IMR-90 (cell line): ENCODE results near the gene LRP5. TPM values are rescaled to one million over a fixed set of nuclear protein-coding genes. Genes with fewer than 3 reads are reported as not detected.

Experiments used
- ATAC-seq: fragments of 200-7000 bp; cut with Tn5 transposase; 2 replicates; pipeline ENCODE4 v1.9.1; 2020; ENCODE audit warnings: low read depth, mild to moderate bottlenecking, moderate library complexity
- BruUV-seq: library from RNA; stranded (reverse); fragments of 400-500 nt; replicated peaks from 2 replicates; lab custom pipeline; 2021; lab: Mats Ljungman, UMichigan
- CTCF ChIA-PET: fragments of 300-600 bp; formaldehyde crosslinking; extraction: SDS; loops from one replicate; lab custom pipeline; 2021; ENCODE audit warnings: antibody characterized with exemption; lab: Yijun Ruan, JAX
- POLR2A ChIA-PET: fragments of 300-600 bp; sonication (Branson Sonifier 250); formaldehyde crosslinking; loops from one replicate; lab custom pipeline; 2022; ENCODE audit warnings: antibody characterized with exemption; ENCODE audit not compliant: unreplicated experiment; lab: Charles Lee
- DNase-seq: peaks from one replicate; pipeline ENCODE4 v3.0.0; 2013
- H2AFZ ChIP-seq: replicated peaks from 2 replicates; pipeline ENCODE3; 2013; ENCODE audit warnings: low read length, mild to moderate bottlenecking; ENCODE audit not compliant: poor library complexity
- H2AK5ac ChIP-seq: 2 replicates; pipeline ENCODE4 v1.6.1; 2013; ENCODE audit warnings: low read depth, low read length, inconsistent platforms
- H2AK9ac ChIP-seq: replicated peaks from 2 replicates; pipeline ENCODE3; 2013; ENCODE audit warnings: mild to moderate bottlenecking, low read depth, low read length, moderate library complexity; ENCODE audit not compliant: poor library complexity
- H2BK120ac ChIP-seq: 2 replicates; pipeline ENCODE4 v1.6.1; 2013; ENCODE audit warnings: low read depth, low read length, inconsistent platforms
- H2BK15ac ChIP-seq: 3 replicates; pipeline ENCODE4 v1.6.1; 2013; ENCODE audit warnings: low read depth, low read length, inconsistent platforms
- H2BK20ac ChIP-seq: 2 replicates; pipeline ENCODE4 v1.6.1; 2013; ENCODE audit warnings: low read depth, mild to moderate bottlenecking, inconsistent platforms, low read length, moderate library complexity
- H2BK5ac ChIP-seq: 2 replicates; pipeline ENCODE4 v1.6.1; 2013; ENCODE audit warnings: mild to moderate bottlenecking, low read depth, low read length, inconsistent platforms; ENCODE audit not compliant: poor library complexity, severe bottlenecking
- H3K14ac ChIP-seq: replicated peaks from 2 replicates; pipeline ENCODE4 v1.6.1; 2013; ENCODE audit warnings: low read depth, low read length, inconsistent platforms
- H3K18ac ChIP-seq: 2 replicates; pipeline ENCODE4 v1.6.1; 2013; ENCODE audit warnings: low read depth, low read length, control low read depth
- H3K23ac ChIP-seq: 2 replicates; pipeline ENCODE4 v1.6.1; 2013; ENCODE audit warnings: low read depth, low read length, inconsistent platforms
- H3K27ac ChIP-seq: 2 replicates; pipeline ENCODE4 v1.5.1; 2013; ENCODE audit warnings: mild to moderate bottlenecking, control low read depth, low read length; ENCODE audit not compliant: insufficient read depth
- H3K27me3 ChIP-seq: 2 replicates; pipeline ENCODE4 v1.6.1; 2013; ENCODE audit warnings: low read length; ENCODE audit not compliant: control insufficient read depth, insufficient read depth
- H3K36me3 ChIP-seq: 2 replicates; pipeline ENCODE4 v1.6.1; 2013; ENCODE audit warnings: low read length, mixed read lengths; ENCODE audit not compliant: control insufficient read depth, insufficient read depth
- H3K4ac ChIP-seq: 2 replicates; pipeline ENCODE4 v1.6.1; 2013; ENCODE audit warnings: low read depth, low read length, inconsistent platforms
- H3K4me1 ChIP-seq: 2 replicates; pipeline ENCODE4 v1.6.1; 2013; ENCODE audit warnings: low read length, mixed read lengths; ENCODE audit not compliant: control insufficient read depth, insufficient read depth
- H3K4me2 ChIP-seq: 2 replicates; pipeline ENCODE4 v1.6.1; 2013; ENCODE audit warnings: low read depth, mild to moderate bottlenecking, control low read depth, low read length, moderate library complexity
- H3K4me3 ChIP-seq: 2 replicates; pipeline ENCODE4 v1.5.1; 2013; ENCODE audit warnings: low read depth, mild to moderate bottlenecking, control low read depth, low read length, moderate library complexity; ENCODE audit not compliant: insufficient read depth
- H3K56ac ChIP-seq: 2 replicates; pipeline ENCODE4 v1.6.1; 2013; ENCODE audit warnings: low read length, inconsistent platforms; ENCODE audit not compliant: insufficient read depth; ENCODE audit errors: extremely low read depth
- H3K79me1 ChIP-seq, 2 experiments: 2 replicates each; pipeline ENCODE4 v1.6.1; 2013; ENCODE audit warnings: low read length in 2 of 2, inconsistent platforms in 1 of 2, low read depth in 1 of 2
- H3K9ac ChIP-seq: 2 replicates; pipeline ENCODE4 v1.6.1; 2013; ENCODE audit warnings: low read depth, low read length, control low read depth
- H3K9me1 ChIP-seq: 2 replicates; pipeline ENCODE4 v1.6.1; 2013; ENCODE audit warnings: low read length, inconsistent platforms; ENCODE audit not compliant: insufficient read depth
- H3K9me3 ChIP-seq: 2 replicates; pipeline ENCODE4 v1.6.1; 2013; ENCODE audit warnings: low read length; ENCODE audit not compliant: control insufficient read depth, insufficient read depth
- H4K20me1 ChIP-seq: 2 replicates; pipeline ENCODE4 v1.6.1; 2013; ENCODE audit warnings: low read length, inconsistent platforms; ENCODE audit not compliant: insufficient read depth
- H4K5ac ChIP-seq: 2 replicates; pipeline ENCODE4 v1.6.1; 2013; ENCODE audit warnings: mild to moderate bottlenecking, low read depth, low read length, control low read depth
- H4K8ac ChIP-seq, 2 experiments: 2 replicates each; pipeline ENCODE4 v1.6.1; 2013; ENCODE audit warnings: low read depth in 2 of 2, low read length in 2 of 2, control low read depth in 1 of 2, inconsistent platforms in 1 of 2
- H4K91ac ChIP-seq: 2 replicates; pipeline ENCODE4 v1.6.1; 2013; ENCODE audit warnings: low read depth, low read length, inconsistent platforms; ENCODE audit not compliant: insufficient read depth
- CHD1 ChIP-seq: IDR thresholded peaks from 2 replicates; pipeline ENCODE4 v1.6.1; 2012; ENCODE audit warnings: low read depth, low read length, improper control_type of control experiment
- FOS ChIP-seq: fragments of 150-350 bp; IDR thresholded peaks from 2 replicates; pipeline ENCODE4 v1.6.1; 2016; ENCODE audit warnings: low read depth, low read length
- MAFK ChIP-seq: IDR thresholded peaks from 2 replicates; pipeline ENCODE4 v1.6.1; 2012; ENCODE audit warnings: low read depth, low read length, improper control_type of control experiment
- MXI1 ChIP-seq: IDR thresholded peaks from 2 replicates; pipeline ENCODE4 v1.6.1; 2012; ENCODE audit warnings: low read depth, mild to moderate bottlenecking, low read length, moderate library complexity, borderline replicate concordance
- POLR2A ChIP-seq: IDR thresholded peaks from 2 replicates; pipeline ENCODE4 v1.6.1; 2012; ENCODE audit warnings: mild to moderate bottlenecking, low read depth, low read length
- RAD21 ChIP-seq: IDR thresholded peaks from 2 replicates; pipeline ENCODE4 v1.6.1; 2012; ENCODE audit warnings: low read length, improper control_type of control experiment
- RFX5 ChIP-seq: IDR thresholded peaks from 2 replicates; pipeline ENCODE4 v1.8.0; 2012; ENCODE audit warnings: low read depth, mild to moderate bottlenecking, low read length, moderate library complexity
- SMC3 ChIP-seq: fragments of 150-350 bp; IDR thresholded peaks from 2 replicates; pipeline ENCODE4 v1.6.1; 2016; ENCODE audit warnings: low read depth, mild to moderate bottlenecking, antibody characterized with exemption, low read length, moderate library complexity
- WGBS, 2 experiments: methylation state at CpG; one replicate each; pipeline versions ENCODE4 v1.1.5 to v1.1.7; 2013; ENCODE audit warnings: missing lambda C conversion rate in 2 of 2; ENCODE audit not compliant: insufficient read length in 1 of 2; ENCODE audit errors: extremely low coverage in 2 of 2; 5-methylcytosine and 5-hydroxymethylcytosine counted together
- dilution Hi-C: fragments of 300-500 bp; cut with HindIII; formaldehyde crosslinking; loops from one replicate; pipeline ENCODE4 v1.14.3; 2018; ENCODE audit warnings: low sequenced_read_pairs; ENCODE audit not compliant: unreplicated experiment
- in situ Hi-C: fragments of 300-500 bp; cut with MboI; formaldehyde crosslinking; loops from 3 replicates; pipeline ENCODE4 v1.14.3; 2019; ENCODE audit warnings: low sequenced_read_pairs, inconsistent platforms, mixed read lengths
- intact Hi-C: fragments of 100-400 bp; cut with micrococcal nuclease; formaldehyde crosslinking; loops from 2 replicates; pipeline ENCODE4 v1.10.0; 2022
- polyA plus RNA-seq, 3 experiments: library from polyadenylated mRNA; depleted of rRNA; stranded (reverse); fragments of >200 nt; gene quantifications; 2 replicates each; pipeline ENCODE4 v1.2.3, GENCODE V29; 2012; ENCODE audit warnings: low replicate concordance in 1 of 3
- total RNA-seq: library from RNA; depleted of rRNA; stranded (reverse); fragments of >200 nt; gene quantifications from 2 replicates; pipeline ENCODE4 v1.2.3, GENCODE V29; 2012
- TF ChIP-seq, protein P1 (sequence below): fragments of 150-350 bp; IDR thresholded peaks from 2 replicates; pipeline ENCODE4 v1.6.1; 2016; ENCODE audit warnings: low read depth, mild to moderate bottlenecking, low read length, moderate library complexity, borderline replicate concordance
- TF ChIP-seq, protein P2 (sequence below): conservative IDR thresholded peaks from 2 replicates; pipeline ENCODE4 v1.5.1; 2012; ENCODE audit warnings: mild to moderate bottlenecking, low read depth, low read length, improper control_type of control experiment

The LRP5 gene
- total and polyA plus RNA-seq, 2 of the 4 experiments (the other 2 are of a cell fraction) = 10.4 to 15.0 TPM

DNA sequence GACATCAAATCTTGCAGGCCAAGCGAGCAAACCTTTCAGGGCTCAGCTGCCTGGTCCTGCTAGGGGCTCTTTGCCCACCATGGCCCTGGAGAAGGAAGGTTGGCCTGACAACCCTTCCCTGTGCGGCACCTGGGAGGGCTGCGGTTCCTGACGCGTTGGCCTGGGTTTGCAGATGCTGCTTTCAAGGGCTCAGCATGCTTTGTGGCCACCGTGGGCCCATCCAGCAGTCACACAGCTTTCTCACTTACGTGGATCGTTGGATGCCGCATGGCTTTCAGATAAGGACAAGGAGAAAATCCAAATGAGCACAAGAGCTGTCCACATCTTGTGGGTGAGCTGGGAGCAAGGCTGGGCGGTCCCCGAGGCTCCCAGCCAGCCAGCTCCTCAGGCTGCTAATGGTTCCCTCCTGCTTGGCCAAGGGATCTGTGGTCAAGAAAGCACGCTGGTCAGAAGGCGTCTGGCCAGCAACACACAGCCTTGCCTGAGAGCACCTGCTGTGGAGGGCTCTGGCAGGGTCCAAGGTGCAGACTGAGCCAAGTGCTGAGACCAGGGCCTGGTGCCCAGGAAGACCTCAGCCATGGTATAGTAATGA, 48.9 kb upstream of the LRP5 start:
- H2BK5ac ChIP-seq = no peak overlapping the region
- H3K9me3 ChIP-seq = no peaks in the 10 kb centered on the region
- H2BK120ac ChIP-seq = no peak overlapping the region
- H4K20me1 ChIP-seq = peaks cover 56% of the 10 kb centered on the region
- H4K91ac ChIP-seq = no peak overlapping the region
- POLR2A ChIA-PET = no interaction called here
- H2BK20ac ChIP-seq = no peak overlapping the region
- no peak overlapping the region for H3K4me2 ChIP-seq
- intact Hi-C loops (no loop called here), in situ Hi-C loops (loop anchor here (5.0 kb wide), 1 partner anchor 189 kb away; no protein-coding TSS in a partner anchor), dilution Hi-C loops (no loop called here)
- H3K4me3 ChIP-seq = no peak overlapping the region
- H3K9ac ChIP-seq = no peak overlapping the region
- H2AFZ ChIP-seq = no peak overlapping the region
- no peak overlapping the region for H3K14ac ChIP-seq
- H3K18ac ChIP-seq = no peak overlapping the region
- H3K36me3 ChIP-seq = peaks cover 68% of the 10 kb centered on the region
- peaks cover 28% of the 10 kb centered on the region for H3K9me1 ChIP-seq
- no peak overlapping the region for H3K4ac ChIP-seq
- no peaks in the 10 kb centered on the region for H3K27me3 ChIP-seq
- 96% methylated on average over 7 of the region's 13 CpGs; no CpG with 5 or more reads in 1 of the 2 experiments for WGBS, 2 experiments
- TF ChIP-seq POLR2A (no peak), RAD21 (no peak), CHD1 (no peak), RFX5 (no peak), MXI1 (no peak), SMC3 (no peak), MAFK (no peak), FOS (no peak)
- TF ChIP-seq, protein P1, sequence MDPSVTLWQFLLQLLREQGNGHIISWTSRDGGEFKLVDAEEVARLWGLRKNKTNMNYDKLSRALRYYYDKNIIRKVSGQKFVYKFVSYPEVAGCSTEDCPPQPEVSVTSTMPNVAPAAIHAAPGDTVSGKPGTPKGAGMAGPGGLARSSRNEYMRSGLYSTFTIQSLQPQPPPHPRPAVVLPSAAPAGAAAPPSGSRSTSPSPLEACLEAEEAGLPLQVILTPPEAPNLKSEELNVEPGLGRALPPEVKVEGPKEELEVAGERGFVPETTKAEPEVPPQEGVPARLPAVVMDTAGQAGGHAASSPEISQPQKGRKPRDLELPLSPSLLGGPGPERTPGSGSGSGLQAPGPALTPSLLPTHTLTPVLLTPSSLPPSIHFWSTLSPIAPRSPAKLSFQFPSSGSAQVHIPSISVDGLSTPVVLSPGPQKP = no peak
- TF ChIP-seq, protein P2, sequence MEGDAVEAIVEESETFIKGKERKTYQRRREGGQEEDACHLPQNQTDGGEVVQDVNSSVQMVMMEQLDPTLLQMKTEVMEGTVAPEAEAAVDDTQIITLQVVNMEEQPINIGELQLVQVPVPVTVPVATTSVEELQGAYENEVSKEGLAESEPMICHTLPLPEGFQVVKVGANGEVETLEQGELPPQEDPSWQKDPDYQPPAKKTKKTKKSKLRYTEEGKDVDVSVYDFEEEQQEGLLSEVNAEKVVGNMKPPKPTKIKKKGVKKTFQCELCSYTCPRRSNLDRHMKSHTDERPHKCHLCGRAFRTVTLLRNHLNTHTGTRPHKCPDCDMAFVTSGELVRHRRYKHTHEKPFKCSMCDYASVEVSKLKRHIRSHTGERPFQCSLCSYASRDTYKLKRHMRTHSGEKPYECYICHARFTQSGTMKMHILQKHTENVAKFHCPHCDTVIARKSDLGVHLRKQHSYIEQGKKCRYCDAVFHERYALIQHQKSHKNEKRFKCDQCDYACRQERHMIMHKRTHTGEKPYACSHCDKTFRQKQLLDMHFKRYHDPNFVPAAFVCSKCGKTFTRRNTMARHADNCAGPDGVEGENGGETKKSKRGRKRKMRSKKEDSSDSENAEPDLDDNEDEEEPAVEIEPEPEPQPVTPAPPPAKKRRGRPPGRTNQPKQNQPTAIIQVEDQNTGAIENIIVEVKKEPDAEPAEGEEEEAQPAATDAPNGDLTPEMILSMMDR = no peak
- H4K5ac ChIP-seq = no peak overlapping the region
- peaks cover 21 to 60% of the 10 kb centered on the region in 2 experiments for H3K79me1 ChIP-seq
- H2AK5ac ChIP-seq = no peak overlapping the region
- H2BK15ac ChIP-seq = no peak overlapping the region
- H4K8ac ChIP-seq = no peak overlapping the region
- no TSS peak for BruUV-seq
- CTCF ChIA-PET = no interaction called here
- no peaks in the 10 kb centered on the region for H3K4me1 ChIP-seq
- no peak overlapping the region for H3K23ac ChIP-seq
- H3K56ac ChIP-seq = no peak overlapping the region
- no peak overlapping the region for H3K27ac ChIP-seq
- DNase-seq (no peak), ATAC-seq (no peak)
- no peak overlapping the region for H2AK9ac ChIP-seq
